NT2/D1 (cell line): ENCODE results near the gene SGCD.

ENCODE experiments used
- SUZ12 ChIP-seq: IDR thresholded peaks from 2 replicates; pipeline ENCODE4 v1.6.1; 2011; ENCODE audit not compliant: insufficient read length, insufficient read depth; ENCODE audit errors: extremely low read depth
- YY1 ChIP-seq: IDR thresholded peaks from 2 replicates; pipeline ENCODE4 v1.6.1; 2011; ENCODE audit not compliant: insufficient read length, insufficient read depth
- ZNF274 ChIP-seq: IDR thresholded peaks from 2 replicates; pipeline ENCODE4 v1.6.1; 2011; ENCODE audit warnings: mild to moderate bottlenecking, low read depth, low read length

GRCh38 chr5:156409834-156410233 is 82.9 kb downstream of the SGCD start:
- TF ChIP-seq SUZ12 (no peak), ZNF274 (no peak), YY1 (no peak)
